Thyroid gland (tissue), 4 donors: Measurements from ENCODE around the gene BCL6B. TPM values are rescaled to one million over a fixed set of nuclear protein-coding genes. Genes with fewer than 3 reads are reported as not detected.

Experiments used
- DNase-seq, 2 donors: peaks; one replicate each; pipeline ENCODE4 v3.0.0-alpha.2; 2019
- H3K27ac ChIP-seq, 3 donors: fragments of 200-600 bp; sonication (generic); 1 replicate in 2 of 3; 2 replicates in 1 of 3; pipeline ENCODE4 v1.5.1; 2016 to 2019; ENCODE audit warnings: mild to moderate bottlenecking in 1 of 3, moderate library complexity in 1 of 3
- H3K27me3 ChIP-seq: fragments of 200-600 bp; sonication (generic); one replicate; pipeline ENCODE4 v1.5.1; 2019
- H3K36me3 ChIP-seq, 2 donors: fragments of 200-600 bp; sonication (generic); one replicate each; pipeline ENCODE4 v1.5.1; 2016 to 2019
- H3K4me1 ChIP-seq, 2 donors: fragments of 200-600 bp; sonication (generic); one replicate each; pipeline ENCODE4 v1.5.1; 2017 to 2019
- H3K4me3 ChIP-seq, 3 donors: fragments of 200-600 bp; sonication (generic); replicated peaks in 1 of 3; 1 replicate in 2 of 3; 2 replicates in 1 of 3; pipeline ENCODE4 v1.5.1; 2016; ENCODE audit warnings: mild to moderate bottlenecking in 1 of 3
- H3K9me3 ChIP-seq: fragments of 200-600 bp; sonication (generic); one replicate; pipeline ENCODE4 v1.5.1; 2017
- CTCF ChIP-seq, 6 experiments: fragments of 200-600 bp in 3 of 6; fragments of 450-650 bp in 3 of 6; sonication (generic) in 3 of 6; IDR thresholded peaks; one replicate each; pipeline ENCODE4 v1.5.1; 2016 to 2019; ENCODE audit warnings: antibody characterized with exemption in 6 of 6, mild to moderate bottlenecking in 2 of 6, inconsistent platforms in 1 of 6, moderate library complexity in 1 of 6
- POLR2A ChIP-seq, 2 donors: fragments of 450-650 bp; IDR thresholded peaks; one replicate each; pipeline ENCODE4 v1.6.1; 2017; ENCODE audit warnings: antibody characterized with exemption in 2 of 2, mild to moderate bottlenecking in 2 of 2, moderate library complexity in 1 of 2
- WGBS, 2 donors: methylation state at CpG; one replicate each; pipeline ENCODE4 v1.1.5; 2017; 5-methylcytosine and 5-hydroxymethylcytosine counted together
- intact Hi-C: fragments of 100-400 bp; cut with DNase I; formaldehyde crosslinking; loops from one replicate; pipeline ENCODE4 v1.15.1; 2023
- total RNA-seq, 4 donors: library from RNA; depleted of rRNA; stranded (reverse); fragments of >200 nt; gene quantifications; one replicate each; pipeline ENCODE4 v1.2.3, GENCODE V29; 2016

The BCL6B gene
- total RNA-seq, 4 donors from 2014 or later = 3.1 to 18.9 (median 7.6) TPM

- no peak overlapping the region for H3K27ac ChIP-seq
- no peaks in the 10 kb centered on the region for H3K27me3 ChIP-seq
- no peaks in the 10 kb centered on the region for H3K4me1 ChIP-seq
- H3K36me3 ChIP-seq = no peaks in the 10 kb centered on the region
- no peak for DNase-seq
- H3K4me3 ChIP-seq = no peak overlapping the region
- 70 to 74% methylated on average over 7 of the region's 7 CpGs for WGBS, 2 donors
- intact Hi-C loops = no loop called here
- TF ChIP-seq POLR2A (IDR thresholded peaks at IDR 0.05) (no peak), CTCF (IDR thresholded peaks at IDR 0.05) (no peak)
- H3K9me3 ChIP-seq = no peaks in the 10 kb centered on the region
Measured at GRCh38 chr17:7058831-7059447, 36.1 kb downstream of the BCL6B start.

- no peak for TF ChIP-seq CTCF (IDR thresholded peaks at IDR 0.05)
- WGBS, 2 donors = 48 to 55% methylated on average over 6 of the region's 6 CpGs
- no peaks in the 10 kb centered on the region for H3K27me3 ChIP-seq
Measured at GRCh38 chr17:7060165-7060891, 37.5 kb downstream of the BCL6B start.

GRCh38 chr17:7063518-7064094 lies 40.8 kb downstream of the BCL6B start:
- no peaks in the 10 kb centered on the region for H3K36me3 ChIP-seq
- WGBS, 2 donors = 78 to 79% methylated on average over 6 of the region's 6 CpGs
- H3K4me3 ChIP-seq = no peak overlapping the region
- no peak for DNase-seq
- H3K27ac ChIP-seq = no peak overlapping the region
- no peaks in the 10 kb centered on the region for H3K27me3 ChIP-seq
- intact Hi-C loops = no loop called here
- TF ChIP-seq CTCF (IDR thresholded peaks at IDR 0.05) (no peak), POLR2A (IDR thresholded peaks at IDR 0.05) (no peak)
- H3K9me3 ChIP-seq = no peaks in the 10 kb centered on the region
- no peaks in the 10 kb centered on the region for H3K4me1 ChIP-seq

More at GRCh38 chr17:7060165-7060891, 37.5 kb downstream of the BCL6B start:
- Histone ChIP-seq H3K36me3 (no peaks in the 10 kb centered on the region), H3K9me3 (no peaks in the 10 kb centered on the region), H3K4me3 (no peak overlapping the region), H3K4me1 (no peaks in the 10 kb centered on the region), H3K27ac (no peak overlapping the region)
- intact Hi-C loops = no loop called here
- no peak for DNase-seq

GRCh38 chr17:7064261-7064660 lies 41.4 kb downstream of the BCL6B start:
- Histone ChIP-seq H3K36me3 (no peaks in the 10 kb centered on the region), H3K4me3 (no peak overlapping the region), H3K27ac (no peak overlapping the region), H3K9me3 (no peaks in the 10 kb centered on the region), H3K27me3 (no peaks in the 10 kb centered on the region), H3K4me1 (no peaks in the 10 kb centered on the region)
- 67 to 75% methylated on average over 4 of the region's 4 CpGs for WGBS, 2 donors
- intact Hi-C loops = no loop called here
- no peak for TF ChIP-seq POLR2A (IDR thresholded peaks at IDR 0.05)
- no peak for TF ChIP-seq CTCF (IDR thresholded peaks at IDR 0.05)
- no peak for DNase-seq

- Histone ChIP-seq H3K27me3 (no peaks in the 10 kb centered on the region), H3K36me3 (no peaks in the 10 kb centered on the region), H3K4me1 (no peaks in the 10 kb centered on the region), H3K27ac (no peak overlapping the region), H3K4me3 (no peak overlapping the region), H3K9me3 (no peaks in the 10 kb centered on the region)
- intact Hi-C loops = no loop called here
- 86 to 90% methylated on average over 1 of the region's 1 CpG for WGBS, 2 donors
- TF ChIP-seq POLR2A (IDR thresholded peaks at IDR 0.05) (no peak), CTCF (IDR thresholded peaks at IDR 0.05) (no peak)
- DNase-seq = no peak
Measured at GRCh38 chr17:7067198-7067597, 44.3 kb downstream of the BCL6B start.
